NCI-H2227 (cell line): ENCODE results near the gene FECH.
"Not testable (repeated sequence)": the region's sequence is repeated elsewhere in the genome, so short reads cannot be mapped to it uniquely, and the experiment has no call there.

ENCODE experiments used
- DNase-seq: peaks from one replicate; lab custom pipeline; 2025; ENCODE audit not compliant: unreplicated experiment; lab: John Stamatoyannopoulos, UW

The FECH gene

GRCh38 chr18:57533006-57533867 is 53.3 kb downstream of the FECH start:
- no peak for DNase-seq

DNA sequence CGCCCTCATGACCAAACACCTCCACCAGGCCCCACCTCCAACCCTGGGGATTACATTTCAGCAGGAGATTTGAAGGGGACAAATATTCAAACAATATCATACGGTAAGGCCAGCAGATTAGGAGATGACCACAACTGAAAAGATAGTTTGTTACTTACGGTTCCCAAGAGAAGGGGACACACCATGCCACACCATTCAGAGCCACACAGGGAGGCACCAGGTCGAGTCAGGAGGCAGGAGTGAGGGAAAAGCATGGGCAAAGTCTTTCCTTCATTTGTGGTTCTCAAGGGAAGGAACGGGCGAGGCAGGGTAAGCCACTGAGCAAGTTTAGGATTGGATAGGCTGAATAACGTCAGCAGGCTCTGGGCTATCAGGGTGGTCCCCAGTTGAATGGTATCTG is 57.4 kb downstream of the FECH start:
- no peak for DNase-seq

GRCh38 chr18:57527556-57528229 is 58.8 kb downstream of the FECH start:
- no peak for DNase-seq

DNA sequence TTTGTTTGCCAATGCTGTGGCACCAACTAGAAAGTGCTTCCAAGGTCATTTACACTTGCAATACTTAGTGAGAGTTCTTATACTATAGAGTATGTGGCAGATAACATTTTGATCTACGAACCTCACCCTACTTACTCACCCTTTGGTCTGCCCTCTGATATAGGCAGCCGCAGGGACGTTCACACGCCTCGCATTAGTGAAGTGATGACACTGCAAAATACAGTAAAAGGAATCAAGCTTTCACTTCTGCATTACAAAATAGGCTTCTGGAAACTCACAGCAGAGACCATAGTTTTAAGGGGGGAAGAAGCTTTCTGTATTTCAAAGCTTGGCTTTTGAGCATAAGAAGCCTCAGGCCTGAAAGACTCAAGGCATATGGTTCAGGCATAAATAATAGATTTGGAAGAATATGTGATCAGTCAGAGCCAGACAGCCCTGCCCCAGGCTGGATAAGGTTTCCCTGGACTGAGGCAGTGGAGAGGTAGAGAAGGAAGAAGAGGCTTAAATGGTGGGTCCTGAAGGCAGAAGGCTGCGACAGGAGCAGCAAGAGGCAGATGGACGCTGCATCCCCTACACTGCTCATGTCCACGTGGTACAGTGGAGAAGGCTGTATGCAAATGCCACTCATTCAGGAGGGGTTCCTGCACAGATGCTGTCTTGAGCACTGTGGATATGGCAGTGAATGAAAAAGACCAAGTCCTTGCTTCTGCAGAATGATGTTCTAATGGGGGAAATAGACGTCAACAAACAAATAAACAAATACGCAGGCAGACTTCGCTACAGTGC is 63.1 kb downstream of the FECH start:
- peak; percentile 43 for DNase-seq

GRCh38 chr18:57522348-57522747 is 64.2 kb downstream of the FECH start:
- DNase-seq, result not testable (repeated sequence)

DNA sequence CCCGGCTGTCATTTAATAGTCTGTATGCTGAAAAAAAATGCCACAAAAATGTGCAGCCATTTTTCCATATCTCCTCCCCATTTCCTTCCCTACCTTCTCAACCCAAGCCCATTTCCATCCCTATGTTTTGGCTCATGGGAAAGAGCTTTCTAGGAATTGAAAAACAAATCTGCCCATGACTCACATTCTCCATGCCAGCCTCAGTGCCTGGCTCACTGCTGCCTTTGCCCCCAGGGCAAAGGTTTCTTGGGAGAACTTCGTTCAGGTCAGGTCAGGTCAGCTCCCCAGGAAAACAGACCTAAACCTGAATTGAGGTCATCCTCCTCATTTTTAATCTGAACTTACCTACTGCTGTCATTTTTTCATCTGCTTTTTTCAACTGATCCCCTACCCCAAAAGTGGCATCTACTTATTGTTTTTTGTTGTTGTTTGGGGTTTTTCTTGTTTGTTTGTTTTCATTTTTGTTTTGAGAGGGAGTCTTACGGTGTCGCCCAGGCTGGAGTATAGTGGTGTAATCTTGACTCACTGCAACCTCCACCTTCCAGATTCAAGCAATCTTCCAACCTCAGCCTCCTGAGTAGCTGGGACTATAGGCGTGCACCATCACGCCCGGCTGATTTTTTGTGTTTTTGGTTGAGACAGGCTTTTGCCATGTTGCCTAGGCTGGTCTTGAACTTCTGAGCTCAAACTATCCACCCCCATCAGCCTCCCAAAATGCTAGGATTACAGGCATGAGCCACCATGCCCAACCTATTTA is 66.7 kb downstream of the FECH start:
- no peak for DNase-seq

- peak; percentile 72 for DNase-seq
Observed at GRCh38 chr18:57518533-57518932, 68.0 kb downstream of the FECH start.

DNA sequence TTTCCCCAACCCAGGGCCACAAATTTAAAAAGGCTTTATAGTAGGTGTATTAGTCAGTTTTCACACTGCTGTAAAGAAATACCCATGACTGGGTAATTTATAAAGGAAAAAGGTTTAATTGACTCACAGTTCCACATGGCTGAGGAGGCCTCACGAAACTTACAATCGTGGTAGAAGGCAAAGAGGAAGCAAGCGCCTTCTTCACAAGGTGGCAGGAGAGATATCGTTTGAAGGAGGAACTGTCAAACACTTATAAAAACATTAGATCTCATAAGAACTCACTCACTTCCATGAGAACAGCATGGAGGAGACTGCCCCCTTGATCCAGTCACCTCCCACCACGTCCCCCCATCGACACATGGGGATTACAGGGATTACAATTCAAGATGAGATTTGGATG is 70.4 kb downstream of the FECH start:
- DNase-seq, result no peak

DNA sequence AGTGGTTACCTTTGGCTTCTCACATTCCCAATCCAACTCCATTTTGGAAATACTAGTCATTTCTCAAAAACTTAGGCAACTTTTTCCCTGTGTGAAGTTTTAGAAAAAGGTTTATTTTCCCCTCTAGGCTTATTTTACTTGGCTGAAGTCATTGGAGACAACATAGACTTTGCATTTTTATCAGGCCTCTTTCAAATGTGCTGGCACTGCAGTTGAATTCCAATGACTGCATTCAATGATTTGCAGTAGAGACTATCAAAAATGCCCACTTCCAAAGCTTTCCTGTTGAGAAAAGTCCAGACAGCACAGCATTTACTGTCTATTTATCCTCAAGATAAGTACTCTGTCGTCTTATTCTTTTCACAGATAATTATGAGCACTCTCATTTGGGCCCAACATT is 81.3 kb downstream of the FECH start:
- DNase-seq, result no peak

DNA sequence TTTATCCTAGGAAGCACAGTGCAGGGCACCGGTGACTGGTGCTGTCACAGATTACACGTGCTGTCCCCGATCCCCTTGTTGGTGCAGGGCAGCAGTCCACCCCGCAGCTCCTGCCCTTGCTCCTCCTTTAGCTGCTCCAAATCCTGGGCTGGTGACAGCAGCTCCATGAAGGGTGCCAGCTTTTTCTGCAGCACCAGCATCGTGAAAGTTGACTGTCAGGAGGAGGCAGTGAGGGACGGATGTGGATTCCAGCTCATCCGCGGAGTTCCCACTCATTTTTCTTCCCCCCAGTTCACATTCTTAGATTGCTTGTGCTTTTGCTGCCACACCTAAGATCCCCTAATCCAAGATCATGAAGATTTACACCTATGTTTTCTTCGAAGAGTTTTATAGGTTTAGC is 83.9 kb downstream of the FECH start:
- no peak for DNase-seq

- DNase-seq, result no peak
Observed at GRCh38 chr18:57498682-57499256, 87.7 kb downstream of the FECH start.
